PFSK-1 (cell line): ENCODE measurements around the gene DRAXIN.

ENCODE experiments used
- FOXP2 ChIP-seq: optimal IDR thresholded peaks from 2 replicates; pipeline ENCODE3; 2011; ENCODE audit warnings: borderline replicate concordance, control low read depth, inconsistent platforms; ENCODE audit not compliant: insufficient read depth; ENCODE audit errors: extremely low read length, extremely low read depth
- POLR2AphosphoS5 ChIP-seq: IDR thresholded peaks from 2 replicates; pipeline ENCODE4 v1.6.1; 2012; ENCODE audit warnings: low read depth, mild to moderate bottlenecking, control low read depth, low read length, moderate library complexity
- SIN3A ChIP-seq: IDR thresholded peaks from 2 replicates; pipeline ENCODE4 v1.6.1; 2012; ENCODE audit warnings: mild to moderate bottlenecking, low read length, moderate library complexity, borderline replicate concordance; ENCODE audit not compliant: insufficient read depth
- TAF1 ChIP-seq: IDR thresholded peaks from 2 replicates; pipeline ENCODE4 v1.6.1; 2012; ENCODE audit warnings: low read length, control low read depth, borderline replicate concordance; ENCODE audit not compliant: insufficient read depth
- TF ChIP-seq, protein P1 (sequence below), 2 experiments: IDR thresholded peaks; 2 replicates each; pipeline versions ENCODE4 v1.6.1 to v1.8.0; 2011 to 2012; ENCODE audit warnings: low read depth in 2 of 2, low read length in 2 of 2, control low read depth in 1 of 2, inconsistent platforms in 1 of 2, mild to moderate bottlenecking in 1 of 2, moderate library complexity in 1 of 2; ENCODE audit not compliant: insufficient read depth in 1 of 2

The DRAXIN gene

DNA sequence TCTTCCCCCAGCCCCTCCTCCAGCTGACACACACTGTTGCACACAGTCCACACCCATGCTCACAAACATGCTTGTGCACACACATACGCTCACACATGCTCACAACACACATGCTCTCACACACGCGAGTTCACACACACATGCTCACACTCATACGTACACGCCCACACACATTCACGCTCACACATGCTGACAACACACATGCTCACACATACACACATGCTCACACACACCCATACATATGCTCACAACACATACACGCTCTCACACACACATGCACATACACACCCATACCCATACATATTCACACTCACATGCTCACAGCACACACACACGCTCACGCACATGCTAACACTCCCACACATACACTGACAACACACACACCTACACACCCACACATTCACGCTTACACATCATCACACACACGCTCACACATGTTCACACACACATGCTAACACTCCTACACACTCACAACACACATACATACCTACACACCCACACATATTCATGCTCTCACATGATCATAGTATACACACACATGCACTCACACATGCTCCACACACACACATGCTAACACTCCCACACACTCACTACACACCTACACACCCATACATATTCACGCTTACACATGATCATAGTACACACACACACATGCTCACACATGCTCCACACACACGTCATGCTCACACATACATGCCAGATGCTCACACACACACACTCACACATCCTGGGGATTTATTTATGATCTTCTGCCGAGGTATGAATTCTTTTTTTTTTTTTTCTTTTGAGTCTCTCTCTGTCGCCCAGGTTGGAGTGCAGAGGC is 10.7 kb downstream of the DRAXIN start:
- TF ChIP-seq SIN3A (no peak), FOXP2 (no peak), TAF1 (no peak), POLR2AphosphoS5 (no peak)
- TF ChIP-seq, protein P1, sequence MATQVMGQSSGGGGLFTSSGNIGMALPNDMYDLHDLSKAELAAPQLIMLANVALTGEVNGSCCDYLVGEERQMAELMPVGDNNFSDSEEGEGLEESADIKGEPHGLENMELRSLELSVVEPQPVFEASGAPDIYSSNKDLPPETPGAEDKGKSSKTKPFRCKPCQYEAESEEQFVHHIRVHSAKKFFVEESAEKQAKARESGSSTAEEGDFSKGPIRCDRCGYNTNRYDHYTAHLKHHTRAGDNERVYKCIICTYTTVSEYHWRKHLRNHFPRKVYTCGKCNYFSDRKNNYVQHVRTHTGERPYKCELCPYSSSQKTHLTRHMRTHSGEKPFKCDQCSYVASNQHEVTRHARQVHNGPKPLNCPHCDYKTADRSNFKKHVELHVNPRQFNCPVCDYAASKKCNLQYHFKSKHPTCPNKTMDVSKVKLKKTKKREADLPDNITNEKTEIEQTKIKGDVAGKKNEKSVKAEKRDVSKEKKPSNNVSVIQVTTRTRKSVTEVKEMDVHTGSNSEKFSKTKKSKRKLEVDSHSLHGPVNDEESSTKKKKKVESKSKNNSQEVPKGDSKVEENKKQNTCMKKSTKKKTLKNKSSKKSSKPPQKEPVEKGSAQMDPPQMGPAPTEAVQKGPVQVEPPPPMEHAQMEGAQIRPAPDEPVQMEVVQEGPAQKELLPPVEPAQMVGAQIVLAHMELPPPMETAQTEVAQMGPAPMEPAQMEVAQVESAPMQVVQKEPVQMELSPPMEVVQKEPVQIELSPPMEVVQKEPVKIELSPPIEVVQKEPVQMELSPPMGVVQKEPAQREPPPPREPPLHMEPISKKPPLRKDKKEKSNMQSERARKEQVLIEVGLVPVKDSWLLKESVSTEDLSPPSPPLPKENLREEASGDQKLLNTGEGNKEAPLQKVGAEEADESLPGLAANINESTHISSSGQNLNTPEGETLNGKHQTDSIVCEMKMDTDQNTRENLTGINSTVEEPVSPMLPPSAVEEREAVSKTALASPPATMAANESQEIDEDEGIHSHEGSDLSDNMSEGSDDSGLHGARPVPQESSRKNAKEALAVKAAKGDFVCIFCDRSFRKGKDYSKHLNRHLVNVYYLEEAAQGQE (IDR thresholded peaks at IDR 0.05; ENCODE audit: insufficient read depth in 1 of 2, low read depth in 2 of 2, low read length in 2 of 2) = no peak

DNA sequence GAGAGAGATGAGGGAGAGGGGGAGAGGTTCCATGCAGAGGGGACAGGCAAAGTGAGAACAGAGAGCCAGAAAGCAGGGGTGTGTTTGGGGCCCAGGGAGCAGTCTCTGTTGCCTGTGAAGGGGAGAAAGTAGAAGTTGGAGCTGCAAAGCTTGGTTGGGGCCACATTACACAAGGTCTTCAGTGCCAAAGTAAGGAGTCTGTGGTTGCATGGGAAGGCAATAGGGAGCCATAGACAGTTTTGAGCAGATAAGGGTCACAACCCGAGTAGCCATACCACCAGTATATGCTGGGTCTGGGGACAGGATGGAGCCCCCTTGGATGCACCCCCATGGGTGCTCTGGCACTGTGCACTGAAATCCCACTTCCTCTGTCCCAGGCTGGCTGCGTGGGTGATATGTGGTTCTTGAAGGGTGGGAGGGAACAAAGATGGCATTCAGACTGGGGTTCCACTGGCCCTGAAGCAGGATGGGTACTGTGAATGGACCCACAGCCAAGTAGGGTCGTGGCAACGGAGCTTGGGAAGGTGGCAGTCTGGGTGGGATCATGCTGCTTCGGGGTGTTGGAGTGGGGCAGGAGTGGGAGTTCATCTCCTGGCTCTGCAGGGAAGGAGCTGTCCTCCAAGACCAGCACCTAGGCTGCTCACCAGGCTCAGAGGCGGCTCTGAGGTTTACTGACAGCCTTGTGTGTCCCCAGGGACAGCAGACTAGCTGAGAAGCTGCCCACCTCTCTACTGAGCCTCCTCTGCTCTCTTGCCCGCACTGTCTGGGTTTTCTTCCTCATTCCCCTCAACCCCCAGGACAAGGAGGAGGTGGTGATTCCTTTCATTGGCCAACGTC is 12.1 kb downstream of the DRAXIN start:
- TF ChIP-seq TAF1 = no peak
- TF ChIP-seq POLR2AphosphoS5 = no peak
- no peak for TF ChIP-seq FOXP2
- TF ChIP-seq SIN3A = no peak
- TF ChIP-seq, protein P1 (IDR thresholded peaks at IDR 0.05; ENCODE audit: insufficient read depth in 1 of 2, low read depth in 2 of 2, low read length in 2 of 2) = no peak

DNA sequence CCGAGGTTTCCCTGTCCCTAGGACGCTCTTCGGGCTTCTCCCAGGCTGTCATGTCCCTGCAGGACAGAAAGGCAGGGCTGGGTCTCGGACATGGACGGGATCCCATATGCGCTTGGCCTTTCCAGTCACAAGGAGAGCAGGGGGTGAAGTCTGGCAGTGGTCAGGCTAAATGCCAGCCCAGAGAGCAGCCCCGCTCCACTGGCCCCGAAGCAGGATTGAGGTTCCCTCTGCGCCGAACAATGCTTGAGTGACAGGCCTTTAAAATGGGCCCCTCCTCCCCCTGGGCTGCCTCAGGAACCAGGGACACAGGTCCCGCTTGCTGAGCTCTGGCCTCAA is 12.7 kb downstream of the DRAXIN start:
- no peak for TF ChIP-seq POLR2AphosphoS5
- no peak for TF ChIP-seq FOXP2
- TF ChIP-seq SIN3A = no peak
- no peak for TF ChIP-seq TAF1
- TF ChIP-seq, protein P1 (IDR thresholded peaks at IDR 0.05; ENCODE audit: insufficient read depth in 1 of 2, low read depth in 2 of 2, low read length in 2 of 2) = no peak

GRCh38 chr1:11704691-11705475 is 13.4 kb downstream of the DRAXIN start:
- TF ChIP-seq POLR2AphosphoS5 = no peak
- TF ChIP-seq, protein P1 (IDR thresholded peaks at IDR 0.05; ENCODE audit: insufficient read depth in 1 of 2, low read depth in 2 of 2, low read length in 2 of 2) = no peak
- TF ChIP-seq FOXP2 = no peak
- no peak for TF ChIP-seq SIN3A
- no peak for TF ChIP-seq TAF1
